ENCODE data around the gene ZNF521. TPM values are rescaled to one million over a fixed set of nuclear protein-coding genes. Genes with fewer than 3 reads are reported as not detected.

ZNF521 gene
- total RNA-seq, 2 donors from 2014 or later, result 8.0 to 17.2 TPM

DNA sequence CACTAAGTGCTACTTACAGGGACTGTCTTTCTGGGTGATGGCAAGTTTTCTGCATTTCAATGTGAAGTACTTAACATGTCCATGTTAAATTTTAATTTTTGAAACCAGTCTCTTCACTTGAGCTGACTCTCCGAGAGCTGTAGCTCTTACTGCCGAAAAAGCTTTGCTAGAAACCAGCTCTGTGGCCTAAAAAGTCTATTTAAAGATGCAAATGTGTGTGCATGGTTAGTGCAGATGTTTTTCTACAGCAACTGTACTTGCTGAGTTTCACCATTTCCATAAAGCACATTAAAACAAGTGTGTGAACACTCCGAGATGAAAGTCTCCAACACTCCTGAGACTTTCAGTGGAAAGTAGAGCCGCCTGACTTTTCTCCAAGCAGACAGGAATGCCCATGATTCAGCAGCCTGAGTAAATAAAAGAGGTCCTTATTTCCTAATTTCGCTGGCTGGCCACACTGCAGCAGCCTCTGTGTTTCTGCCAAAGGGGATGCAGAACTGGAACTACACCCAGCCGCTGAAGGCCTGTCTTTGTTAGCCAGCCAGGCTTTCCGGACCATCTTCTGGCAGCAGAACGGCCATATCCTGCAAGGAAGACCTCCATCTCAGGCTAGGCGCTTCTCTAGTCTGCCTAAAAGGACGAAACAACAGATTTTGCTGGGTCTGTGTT lies 121.2 kb downstream of the ZNF521 start:
- Histone ChIP-seq H3K4me3 (peak overlapping the region; percentile 59), H3K9me3 (no peaks in the 10 kb centered on the region), H3K27ac (peak overlapping the region; percentile 62 to 81), H3K4me1 (ENCODE audit: control insufficient read depth in 1 of 2, low read depth in 2 of 2) (peaks cover 12 to 31% of the 10 kb centered on the region in 2 donors), H3K36me3 (no peaks in the 10 kb centered on the region), H3K27me3 (replicated peaks; ENCODE audit: insufficient read depth) (no peaks in the 10 kb centered on the region)
- ATAC-seq (ENCODE audit: insufficient number of reproducible peaks, low FRiP score, low read depth) (peak; percentile 94), DNase-seq (ENCODE audit: low spot score) (peak; percentile 46)
- TF ChIP-seq, protein P1, sequence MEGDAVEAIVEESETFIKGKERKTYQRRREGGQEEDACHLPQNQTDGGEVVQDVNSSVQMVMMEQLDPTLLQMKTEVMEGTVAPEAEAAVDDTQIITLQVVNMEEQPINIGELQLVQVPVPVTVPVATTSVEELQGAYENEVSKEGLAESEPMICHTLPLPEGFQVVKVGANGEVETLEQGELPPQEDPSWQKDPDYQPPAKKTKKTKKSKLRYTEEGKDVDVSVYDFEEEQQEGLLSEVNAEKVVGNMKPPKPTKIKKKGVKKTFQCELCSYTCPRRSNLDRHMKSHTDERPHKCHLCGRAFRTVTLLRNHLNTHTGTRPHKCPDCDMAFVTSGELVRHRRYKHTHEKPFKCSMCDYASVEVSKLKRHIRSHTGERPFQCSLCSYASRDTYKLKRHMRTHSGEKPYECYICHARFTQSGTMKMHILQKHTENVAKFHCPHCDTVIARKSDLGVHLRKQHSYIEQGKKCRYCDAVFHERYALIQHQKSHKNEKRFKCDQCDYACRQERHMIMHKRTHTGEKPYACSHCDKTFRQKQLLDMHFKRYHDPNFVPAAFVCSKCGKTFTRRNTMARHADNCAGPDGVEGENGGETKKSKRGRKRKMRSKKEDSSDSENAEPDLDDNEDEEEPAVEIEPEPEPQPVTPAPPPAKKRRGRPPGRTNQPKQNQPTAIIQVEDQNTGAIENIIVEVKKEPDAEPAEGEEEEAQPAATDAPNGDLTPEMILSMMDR (IDR thresholded peaks at IDR 0.05), result no peak

DNA sequence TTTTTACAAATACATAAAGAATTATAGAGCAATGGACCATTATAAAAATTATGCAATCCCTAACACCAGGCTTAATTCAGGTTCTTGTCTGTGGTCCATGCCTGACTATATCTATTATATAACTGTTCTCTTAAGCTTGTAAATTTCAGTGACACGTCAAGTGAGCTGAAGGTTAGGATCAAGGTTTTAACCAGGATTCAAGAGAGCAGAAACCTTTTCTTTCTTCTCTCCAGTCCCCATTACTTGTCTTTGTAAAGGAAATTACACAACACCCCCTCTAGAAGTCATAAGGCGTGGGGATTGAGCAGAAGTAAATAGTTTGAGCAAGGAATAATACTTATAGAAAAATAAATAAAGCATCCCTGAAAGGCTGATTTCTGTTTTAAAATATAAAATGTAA lies 122.0 kb downstream of the ZNF521 start:
- Histone ChIP-seq H3K27me3 (replicated peaks; ENCODE audit: insufficient read depth) (no peaks in the 10 kb centered on the region), H3K27ac (peak overlapping the region; percentile 52 to 81), H3K4me3 (no peak overlapping the region), H3K36me3 (no peaks in the 10 kb centered on the region), H3K4me1 (ENCODE audit: control insufficient read depth in 1 of 2, low read depth in 2 of 2) (peaks cover 12 to 31% of the 10 kb centered on the region in 2 donors), H3K9me3 (no peaks in the 10 kb centered on the region)
- ATAC-seq (ENCODE audit: insufficient number of reproducible peaks, low FRiP score, low read depth) (no peak), DNase-seq (ENCODE audit: low spot score) (no peak)
- TF ChIP-seq, protein P1 (IDR thresholded peaks at IDR 0.05), result no peak

DNA sequence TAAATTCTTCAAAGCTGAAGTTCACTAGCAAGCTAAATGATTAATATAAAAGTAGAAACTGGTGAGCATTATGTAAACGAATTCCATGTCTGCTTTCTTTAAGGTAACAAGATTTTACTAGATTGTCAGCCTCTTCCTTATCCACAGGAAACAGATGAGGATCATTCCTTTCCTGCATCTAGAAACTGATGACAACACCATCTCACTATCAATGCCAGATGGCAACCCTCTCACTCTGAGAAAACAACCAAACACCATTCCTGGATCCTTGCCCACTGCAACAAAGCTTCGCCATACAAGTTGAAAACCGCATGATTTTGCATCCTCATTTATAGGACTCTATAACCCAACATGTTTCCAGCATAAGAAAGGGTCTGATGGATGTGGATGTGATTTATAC lies 122.9 kb downstream of the ZNF521 start:
- Histone ChIP-seq H3K36me3 (no peaks in the 10 kb centered on the region), H3K9me3 (no peaks in the 10 kb centered on the region), H3K4me1 (ENCODE audit: control insufficient read depth in 1 of 2, low read depth in 2 of 2) (peaks cover 12 to 27% of the 10 kb centered on the region in 2 donors), H3K27me3 (replicated peaks; ENCODE audit: insufficient read depth) (no peaks in the 10 kb centered on the region), H3K4me3 (no peak overlapping the region), H3K27ac (no peak overlapping the region)
- DNase-seq (ENCODE audit: low spot score) (no peak), ATAC-seq (ENCODE audit: insufficient number of reproducible peaks, low FRiP score, low read depth) (no peak)
- TF ChIP-seq, protein P1 (IDR thresholded peaks at IDR 0.05), result no peak

DNA sequence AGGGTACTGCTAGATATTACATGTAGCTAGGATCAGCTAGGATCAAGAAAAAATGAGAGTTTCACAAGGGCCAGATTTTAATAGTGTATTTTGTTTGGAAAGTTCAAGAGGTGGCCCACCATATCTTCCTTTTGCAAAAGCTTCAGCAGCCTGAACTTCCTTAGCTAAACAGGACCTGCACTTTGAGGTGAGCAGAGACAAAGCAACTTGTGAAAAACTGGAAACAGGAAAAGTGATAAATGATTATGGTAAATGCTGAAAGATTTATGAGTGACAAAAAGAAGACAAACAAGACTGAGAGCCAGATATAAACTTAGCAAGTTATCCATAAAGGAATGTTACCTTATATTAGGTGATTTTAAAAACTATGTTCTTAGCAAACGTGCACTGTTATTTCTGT lies 123.6 kb downstream of the ZNF521 start:
- Histone ChIP-seq H3K4me3 (no peak overlapping the region), H3K36me3 (no peaks in the 10 kb centered on the region), H3K27me3 (replicated peaks; ENCODE audit: insufficient read depth) (no peaks in the 10 kb centered on the region), H3K9me3 (no peaks in the 10 kb centered on the region), H3K27ac (no peak overlapping the region), H3K4me1 (ENCODE audit: control insufficient read depth in 1 of 2, low read depth in 2 of 2) (peaks cover 12 to 21% of the 10 kb centered on the region in 2 donors)
- no peak for DNase-seq (ENCODE audit: low spot score)
- ATAC-seq (ENCODE audit: insufficient number of reproducible peaks, low FRiP score, low read depth), result no peak
- TF ChIP-seq, protein P1 (IDR thresholded peaks at IDR 0.05), result no peak

DNA sequence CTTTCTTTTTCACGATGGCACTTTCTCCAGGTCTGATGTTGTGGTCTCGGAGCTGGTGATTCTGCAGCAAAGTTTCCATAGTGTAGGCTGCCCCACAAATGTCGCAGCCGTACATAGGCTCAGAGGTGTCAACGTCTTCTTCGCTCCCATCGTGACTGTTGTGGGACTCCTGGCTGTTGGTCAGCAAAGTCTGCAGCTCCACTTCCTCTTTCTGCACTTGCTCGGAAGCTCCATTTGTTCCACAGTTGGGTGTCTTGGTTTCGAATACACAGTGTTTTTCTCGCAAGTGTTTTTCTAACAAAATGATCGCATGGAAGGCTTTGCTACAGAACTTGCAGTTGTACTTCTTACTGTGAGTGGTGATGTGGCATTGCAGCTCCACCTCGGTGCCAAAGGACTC lies 126.8 kb downstream of the ZNF521 start:
- peaks cover 3% of the 10 kb centered on the region in 2 donors for H3K4me1 ChIP-seq (ENCODE audit: control insufficient read depth in 1 of 2, low read depth in 2 of 2)
- no peaks in the 10 kb centered on the region for H3K36me3 ChIP-seq
- ATAC-seq (ENCODE audit: insufficient number of reproducible peaks, low FRiP score, low read depth) (no peak), DNase-seq (ENCODE audit: low spot score) (no peak)
- no peak overlapping the region for H3K4me3 ChIP-seq
- H3K9me3 ChIP-seq, result no peaks in the 10 kb centered on the region
- TF ChIP-seq, protein P1 (IDR thresholded peaks at IDR 0.05), result no peak
- no peaks in the 10 kb centered on the region for H3K27me3 ChIP-seq (replicated peaks; ENCODE audit: insufficient read depth)
- no peak overlapping the region for H3K27ac ChIP-seq

All from thoracic aorta (tissue), 2 donors.